Central memory CD8-positive, alpha-beta T cell (primary cell): ENCODE measurements around the gene PAQR6.
A peak's percentile ranks its signal among the peaks of the same experiment; 100 is the strongest.

ENCODE experiments used
- ATAC-seq: fragments of 150-1000 bp; cut with Tn5 transposase; replicated peaks from 2 replicates; pipeline ENCODE4 v1.10.0; 2022; ENCODE audit warnings: mild to moderate bottlenecking, moderate FRiP score, moderate number of reproducible peaks; ENCODE audit not compliant: poor library complexity, severe bottlenecking; ENCODE audit errors: extremely low read depth
- DNase-seq, 2 donors: peaks; one replicate each; pipeline ENCODE4 v3.0.0; 2021; ENCODE audit warnings: low spot score in 2 of 2
- H3K27ac Mint-ChIP-seq: one replicate; pipeline ENCODE4 v1.8.0; 2022; ENCODE audit warnings: low read depth, mild to moderate bottlenecking, moderate library complexity, mixed read lengths
- H3K27me3 Mint-ChIP-seq: one replicate; pipeline ENCODE4 v1.8.0; 2022; ENCODE audit warnings: mixed read lengths
- H3K36me3 Mint-ChIP-seq: one replicate; pipeline ENCODE4 v1.8.0; 2022; ENCODE audit warnings: mild to moderate bottlenecking, moderate library complexity, mixed read lengths; ENCODE audit not compliant: insufficient read depth
- H3K4me1 Mint-ChIP-seq: one replicate; pipeline ENCODE4 v1.8.0; 2022; ENCODE audit warnings: mixed read lengths
- H3K4me3 Mint-ChIP-seq: one replicate; pipeline ENCODE4 v1.8.0; 2022; ENCODE audit warnings: mild to moderate bottlenecking, moderate library complexity, mixed read lengths
- H3K9me3 Mint-ChIP-seq: one replicate; pipeline ENCODE4 v1.8.0; 2022; ENCODE audit warnings: mixed read lengths

PAQR6 gene, protein sequence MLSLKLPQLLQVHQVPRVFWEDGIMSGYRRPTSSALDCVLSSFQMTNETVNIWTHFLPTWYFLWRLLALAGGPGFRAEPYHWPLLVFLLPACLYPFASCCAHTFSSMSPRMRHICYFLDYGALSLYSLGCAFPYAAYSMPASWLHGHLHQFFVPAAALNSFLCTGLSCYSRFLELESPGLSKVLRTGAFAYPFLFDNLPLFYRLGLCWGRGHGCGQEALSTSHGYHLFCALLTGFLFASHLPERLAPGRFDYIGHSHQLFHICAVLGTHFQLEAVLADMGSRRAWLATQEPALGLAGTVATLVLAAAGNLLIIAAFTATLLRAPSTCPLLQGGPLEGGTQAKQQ

DNA sequence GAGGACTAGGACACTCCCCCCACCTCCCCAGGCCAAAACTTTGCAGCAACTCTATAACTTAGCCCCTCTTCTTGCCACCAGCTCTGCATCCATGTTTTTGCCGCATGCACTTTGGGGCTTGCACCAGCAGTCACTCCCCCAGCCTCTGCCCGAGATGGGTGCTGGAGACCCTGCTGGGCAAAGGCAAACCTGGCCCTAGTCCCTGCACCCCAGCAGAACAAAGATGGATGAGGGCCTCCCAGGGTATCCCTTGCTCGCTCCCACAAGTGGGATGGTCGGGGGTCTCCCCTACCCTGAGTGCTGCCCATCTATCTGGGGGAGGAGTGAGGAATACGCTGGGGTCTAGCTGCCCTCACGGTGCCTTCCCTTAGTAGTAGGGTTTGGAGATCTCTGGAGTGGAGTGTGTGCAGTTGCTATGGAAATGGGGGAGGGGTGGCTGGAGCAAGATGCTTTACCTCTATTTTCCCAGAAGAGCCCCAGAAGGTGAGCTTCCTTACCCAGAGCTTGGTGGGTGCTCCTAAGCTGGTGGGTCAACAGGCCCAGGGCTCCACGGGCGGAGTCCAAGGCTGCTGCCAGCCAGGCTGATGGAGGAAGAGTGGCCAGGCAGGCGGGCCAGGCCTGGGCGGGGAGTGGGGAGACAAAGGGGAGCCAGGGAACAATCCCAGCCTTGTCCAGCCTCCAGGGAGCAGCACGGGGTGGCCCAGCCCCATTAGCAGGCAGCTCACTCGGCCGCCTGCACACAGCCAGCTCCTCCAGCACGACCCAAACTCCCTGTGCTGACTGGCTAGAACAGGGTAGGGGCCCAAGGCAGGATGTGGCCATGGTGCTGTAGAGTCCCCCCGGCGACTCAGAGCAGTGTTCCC, at the start of gene PAQR6:
Gene PAQR6 (minus strand): TSS at position 597 of the 863 bp plus-strand sequence. CDS start 1,325 bp downstream, outside the sequence.
- no peaks in the 10 kb centered on the region for H3K27me3 Mint-ChIP-seq

DNA sequence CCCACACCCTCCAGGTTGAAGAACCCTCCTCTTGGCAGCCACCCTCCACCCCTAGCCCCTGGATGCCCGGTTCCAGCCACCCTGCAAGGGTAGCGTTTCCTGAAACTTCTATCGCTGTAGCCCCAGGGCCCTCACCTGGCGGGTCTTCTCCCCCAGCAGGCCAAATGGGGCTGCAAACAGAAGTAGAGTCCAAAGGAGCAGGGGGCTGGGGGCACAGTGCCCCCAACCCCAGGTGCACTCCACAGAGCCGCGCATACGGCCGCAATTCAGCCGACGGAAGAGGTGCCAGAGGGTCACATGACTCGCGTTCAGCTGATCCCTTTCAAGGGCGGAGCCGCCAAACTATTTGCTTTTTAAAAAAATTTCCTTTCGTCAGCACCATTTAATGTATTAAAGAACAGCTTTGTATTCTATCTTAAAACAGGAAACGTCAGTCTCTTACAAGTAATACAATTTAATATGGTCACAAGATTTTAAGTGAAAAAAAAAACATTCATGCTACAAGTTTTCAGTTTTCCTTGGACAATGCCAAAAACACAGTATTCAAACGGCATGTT, 47.6 kb upstream of the PAQR6 start, which contains the start of gene GLMP:
Gene GLMP (minus strand): TSS at position 289 of the 557 bp plus-strand sequence. CDS start 34 bp downstream, at position 255.
- no peak for DNase-seq
- no peaks in the 10 kb centered on the region for H3K27me3 Mint-ChIP-seq
- H3K27ac Mint-ChIP-seq: peak within 1 kb of the TSS; percentile 41
- H3K36me3 Mint-ChIP-seq: peaks cover 6% of the 10 kb centered on the region
- peak; percentile 83 for ATAC-seq
- H3K4me1 Mint-ChIP-seq: peaks cover 22% of the 10 kb centered on the region
- H3K4me3 Mint-ChIP-seq: peak within 1 kb of the TSS; percentile 80
- no peaks in the 10 kb centered on the region for H3K9me3 Mint-ChIP-seq

More for the DNA sequence above, at the start of gene PAQR6:
- Mint-ChIP-seq H3K36me3 (peaks cover 19% of the 10 kb centered on the region), H3K9me3 (no peaks in the 10 kb centered on the region), H3K27ac (peak within 1 kb of the TSS; percentile 44), H3K4me3 (peak within 1 kb of the TSS; percentile 36), H3K4me1 (peaks cover 15% of the 10 kb centered on the region)
- ATAC-seq (no peak), DNase-seq (no peak)

DNA sequence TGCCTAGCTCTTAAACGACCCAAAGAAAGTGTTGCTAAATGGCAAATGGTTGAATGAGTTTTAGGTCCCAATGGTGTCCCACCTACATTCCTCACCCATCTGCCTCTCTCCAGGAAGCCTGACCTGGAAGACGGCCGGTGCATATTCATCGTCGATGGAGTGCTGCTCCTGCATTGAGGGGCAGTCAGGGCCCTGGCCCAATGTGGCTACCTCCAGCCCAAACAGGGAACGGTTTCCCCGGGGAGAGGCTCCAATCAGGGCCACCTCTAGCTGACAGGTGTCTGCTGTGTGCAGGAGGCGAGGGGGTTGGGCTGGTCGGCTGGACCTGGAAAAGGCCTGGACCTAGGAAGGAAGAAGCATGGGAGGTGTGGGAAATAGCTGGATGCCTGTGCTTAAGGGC, 46.0 kb upstream of the PAQR6 start:
- H3K36me3 Mint-ChIP-seq: peaks cover 9% of the 10 kb centered on the region
- peak overlapping the region; percentile 80 for H3K4me3 Mint-ChIP-seq
- ATAC-seq: no peak
- H3K27ac Mint-ChIP-seq: no peak overlapping the region
- peaks cover 22% of the 10 kb centered on the region for H3K4me1 Mint-ChIP-seq
- H3K9me3 Mint-ChIP-seq: no peaks in the 10 kb centered on the region
- no peak for DNase-seq
- no peaks in the 10 kb centered on the region for H3K27me3 Mint-ChIP-seq

DNA sequence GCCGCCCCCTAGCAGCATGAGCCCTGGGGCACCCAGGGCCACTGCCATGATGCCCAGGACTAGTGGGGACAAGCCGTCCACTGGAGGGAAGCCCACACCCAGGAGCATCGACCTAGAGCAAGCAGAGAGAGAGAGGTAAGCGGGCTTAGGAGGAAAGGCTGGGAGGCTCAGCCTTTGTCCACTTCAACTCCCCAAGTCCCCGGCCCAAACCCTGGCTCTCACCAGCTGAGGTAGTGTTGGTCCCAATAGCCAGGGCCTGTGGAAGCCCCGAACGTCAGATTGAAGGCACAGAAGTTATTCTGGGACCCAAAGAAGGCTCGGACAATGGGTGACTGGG, 45.2 kb upstream of the PAQR6 start:
- Mint-ChIP-seq H3K27ac (peak overlapping the region; percentile 82), H3K4me3 (no peak overlapping the region), H3K27me3 (no peaks in the 10 kb centered on the region), H3K4me1 (peaks cover 22% of the 10 kb centered on the region), H3K36me3 (peaks cover 13% of the 10 kb centered on the region), H3K9me3 (no peaks in the 10 kb centered on the region)
- no peak for ATAC-seq
- DNase-seq: no peak

DNA sequence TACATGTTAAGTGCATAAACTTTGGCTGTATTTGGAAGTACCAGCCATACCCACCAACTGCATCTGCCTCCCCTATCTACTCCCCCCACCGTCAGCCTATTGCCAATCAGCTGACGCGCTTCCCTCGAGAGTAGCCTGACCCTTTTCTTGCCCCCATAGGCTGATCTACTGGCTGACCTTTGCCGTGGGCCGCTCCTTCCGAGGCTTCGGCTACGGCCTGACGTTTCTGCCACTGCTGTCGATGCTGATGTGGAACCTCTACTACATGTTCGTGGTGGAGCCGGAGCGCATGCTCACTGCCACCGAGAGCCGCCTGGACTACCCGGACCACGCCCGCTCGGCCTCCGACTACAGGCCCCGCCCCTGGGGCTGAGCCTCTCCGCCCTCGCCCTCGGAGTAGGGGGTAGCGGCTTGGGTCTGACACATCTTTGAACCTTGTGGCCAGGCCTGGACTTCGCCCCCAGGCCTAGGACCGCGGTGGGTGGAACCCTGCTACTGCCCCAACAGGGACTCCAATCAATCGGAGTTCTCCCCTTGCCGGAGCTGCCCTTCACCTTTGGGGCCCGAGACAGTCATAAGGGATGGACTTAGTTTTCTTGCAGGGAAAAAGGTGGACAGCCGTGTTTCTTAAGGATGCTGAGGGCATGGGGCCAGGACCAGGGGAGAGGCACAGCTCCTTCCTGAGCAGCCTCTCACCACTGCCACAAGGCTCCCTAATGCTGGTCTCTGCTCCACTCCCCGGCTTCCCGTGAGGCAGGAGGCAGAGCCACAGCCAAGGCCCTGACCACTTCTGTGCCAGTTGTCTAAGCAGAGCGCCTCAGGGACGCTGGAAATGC, 43.6 kb upstream of the PAQR6 start:
- Mint-ChIP-seq H3K27ac (no peak overlapping the region), H3K9me3 (no peaks in the 10 kb centered on the region), H3K36me3 (peaks cover 16% of the 10 kb centered on the region), H3K27me3 (no peaks in the 10 kb centered on the region), H3K4me3 (no peak overlapping the region), H3K4me1 (peaks cover 22% of the 10 kb centered on the region)
- DNase-seq (no peak), ATAC-seq (no peak)

DNA sequence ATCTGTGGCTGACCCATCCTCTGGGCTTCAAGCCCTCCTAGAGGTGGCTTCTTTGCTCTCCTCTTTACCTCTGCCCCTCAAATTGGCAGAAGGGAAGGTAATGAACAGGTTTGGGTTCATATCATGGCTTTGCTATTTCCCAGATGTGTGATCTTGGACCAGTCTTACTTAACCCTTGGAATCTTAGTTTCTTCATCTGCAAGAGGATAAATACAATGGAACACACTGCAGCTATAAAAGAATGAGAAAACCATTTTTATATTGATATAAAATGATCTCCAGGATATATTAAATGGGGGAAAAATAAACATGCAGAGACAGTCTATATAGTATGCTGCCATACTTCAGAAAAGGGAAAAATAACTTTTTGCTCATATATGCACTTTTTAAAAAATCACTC, 42.0 kb upstream of the PAQR6 start:
- no peaks in the 10 kb centered on the region for H3K9me3 Mint-ChIP-seq
- no peak for ATAC-seq
- H3K4me1 Mint-ChIP-seq: peaks cover 19% of the 10 kb centered on the region
- no peak overlapping the region for H3K4me3 Mint-ChIP-seq
- no peak overlapping the region for H3K27ac Mint-ChIP-seq
- peaks cover 16% of the 10 kb centered on the region for H3K36me3 Mint-ChIP-seq
- no peaks in the 10 kb centered on the region for H3K27me3 Mint-ChIP-seq
- no peak for DNase-seq

DNA sequence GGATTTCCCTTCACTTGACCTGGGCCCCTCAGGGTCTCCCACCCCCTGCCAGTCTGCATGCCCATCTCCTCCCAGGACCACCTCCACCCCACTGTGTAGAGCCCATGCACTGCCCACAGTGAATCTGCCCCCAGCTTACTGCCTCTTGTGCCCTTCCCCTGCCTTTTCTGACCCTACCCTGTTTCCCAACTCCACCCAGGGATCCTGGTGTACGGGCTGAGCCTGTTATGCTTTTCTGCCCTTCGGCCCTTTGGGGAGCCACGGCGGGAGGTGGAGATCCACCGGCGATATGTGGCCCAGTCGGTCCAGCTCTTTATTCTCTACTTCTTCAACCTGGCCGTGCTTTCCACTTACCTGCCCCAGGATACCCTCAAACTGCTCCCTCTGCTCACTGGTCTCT, 38.2 kb upstream of the PAQR6 start:
- Mint-ChIP-seq H3K36me3 (peaks cover 28% of the 10 kb centered on the region), H3K4me1 (peaks cover 39% of the 10 kb centered on the region), H3K27ac (no peak overlapping the region), H3K9me3 (no peaks in the 10 kb centered on the region), H3K4me3 (no peak overlapping the region), H3K27me3 (no peaks in the 10 kb centered on the region)
- no peak for ATAC-seq
- DNase-seq: no peak

DNA sequence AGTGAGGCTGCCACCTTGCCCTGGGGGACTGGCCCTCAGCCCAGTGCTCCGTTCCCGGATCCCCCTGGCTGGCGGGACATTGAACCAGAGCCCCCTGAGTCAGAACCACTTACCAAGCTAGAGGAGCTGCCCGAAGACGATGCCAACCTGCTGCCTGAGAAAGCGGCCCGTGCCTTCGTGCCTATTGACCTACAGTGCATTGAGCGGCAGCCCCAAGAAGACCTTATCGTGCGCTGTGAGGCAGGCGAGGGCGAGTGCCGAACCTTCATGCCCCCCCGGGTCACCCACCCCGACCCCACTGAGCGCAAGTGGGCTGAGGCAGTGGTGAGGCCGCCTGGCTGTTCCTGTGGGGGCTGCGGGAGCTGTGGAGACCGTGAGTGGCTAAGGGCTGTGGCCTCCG, 37.6 kb upstream of the PAQR6 start:
- DNase-seq (no peak), ATAC-seq (no peak)
- H3K4me3 Mint-ChIP-seq: no peak overlapping the region
- H3K27ac Mint-ChIP-seq: no peak overlapping the region
- no peaks in the 10 kb centered on the region for H3K27me3 Mint-ChIP-seq
- peaks cover 45% of the 10 kb centered on the region for H3K4me1 Mint-ChIP-seq
- no peaks in the 10 kb centered on the region for H3K9me3 Mint-ChIP-seq
- peaks cover 28% of the 10 kb centered on the region for H3K36me3 Mint-ChIP-seq

DNA sequence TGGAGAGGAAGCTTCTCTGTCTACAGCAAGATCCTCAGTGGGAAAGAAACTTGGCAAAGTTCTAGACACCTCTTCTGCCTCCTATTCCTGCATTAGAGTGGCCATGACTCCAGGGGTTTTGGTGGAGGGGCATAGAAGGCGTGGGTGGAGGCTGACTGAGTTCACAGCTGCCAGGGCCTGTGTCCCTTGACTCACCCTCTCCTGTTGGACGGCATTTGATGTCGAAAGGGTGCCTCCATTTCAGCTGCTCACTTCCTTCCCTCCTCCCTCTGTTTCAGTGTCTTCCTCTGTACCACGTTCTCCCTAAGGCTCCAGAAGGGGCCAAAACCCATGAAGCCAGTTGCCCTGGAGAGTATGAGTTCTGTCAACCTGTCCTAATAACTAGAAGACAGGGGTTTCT, 36.9 kb upstream of the PAQR6 start:
- Mint-ChIP-seq H3K4me1 (peaks cover 45% of the 10 kb centered on the region), H3K36me3 (peaks cover 28% of the 10 kb centered on the region), H3K4me3 (peak overlapping the region; percentile 39), H3K9me3 (no peaks in the 10 kb centered on the region), H3K27me3 (no peaks in the 10 kb centered on the region), H3K27ac (no peak overlapping the region)
- ATAC-seq (no peak), DNase-seq (no peak)

DNA sequence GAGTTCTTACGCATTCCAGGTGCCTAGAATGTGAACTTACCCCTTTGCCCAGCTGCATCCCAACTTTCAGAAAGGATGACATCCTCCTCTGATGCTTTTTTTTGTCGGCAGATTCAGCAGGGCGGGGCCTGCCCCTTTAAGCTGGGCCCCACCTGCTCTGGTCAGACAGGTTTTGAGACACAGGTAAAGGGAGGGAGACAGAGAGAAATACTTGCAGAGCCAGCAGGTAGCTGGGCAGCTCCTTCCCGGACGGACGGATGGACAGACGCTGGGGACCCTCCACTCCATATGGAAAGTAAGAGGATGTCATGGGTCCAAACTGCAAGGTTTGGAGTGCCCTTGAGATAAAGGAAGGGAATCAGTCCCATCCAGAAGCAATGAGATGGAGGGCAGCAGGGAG, 36.3 kb upstream of the PAQR6 start, which contains the start of gene TMEM79:
Gene TMEM79 (plus strand): TSS at position 214 of the 400 bp plus-strand sequence. CDS start 902 bp downstream, outside the sequence.
- Mint-ChIP-seq H3K27ac (peak within 1 kb of the TSS; percentile 94), H3K27me3 (no peaks in the 10 kb centered on the region), H3K4me3 (peak within 1 kb of the TSS; percentile 98), H3K9me3 (no peaks in the 10 kb centered on the region), H3K4me1 (peaks cover 45% of the 10 kb centered on the region), H3K36me3 (peaks cover 26% of the 10 kb centered on the region)
- ATAC-seq: no peak
- DNase-seq: no peak

DNA sequence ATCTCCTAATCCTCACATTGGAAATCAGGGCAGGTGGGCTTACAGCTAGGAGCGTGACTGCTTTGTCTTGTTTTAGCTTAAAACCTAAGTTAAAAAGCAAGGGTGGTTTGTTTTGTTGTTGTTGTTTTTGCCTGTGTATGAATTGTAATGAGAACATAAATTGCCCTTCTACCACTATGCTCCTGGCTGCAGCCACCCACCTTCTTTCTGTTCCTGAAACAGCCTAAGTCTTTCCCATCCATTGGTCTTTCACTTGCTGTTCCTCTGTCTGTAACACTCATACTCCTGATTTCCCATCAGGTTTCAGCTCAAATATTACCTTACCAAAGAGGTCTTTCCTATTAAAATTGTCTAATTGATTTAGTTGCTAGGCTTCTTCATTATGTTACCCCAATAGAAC, 35.7 kb upstream of the PAQR6 start:
- DNase-seq (no peak), ATAC-seq (no peak)
- Mint-ChIP-seq H3K27ac (peak overlapping the region; percentile 94), H3K4me1 (peaks cover 45% of the 10 kb centered on the region), H3K27me3 (no peaks in the 10 kb centered on the region), H3K4me3 (peak overlapping the region; percentile 98), H3K36me3 (peaks cover 22% of the 10 kb centered on the region), H3K9me3 (no peaks in the 10 kb centered on the region)
